Epidermal melanocyte (primary cell): ENCODE measurements around the gene INPP5D.
"Not testable (repeated sequence)": the region's sequence is repeated elsewhere in the genome, so short reads cannot be mapped to it uniquely, and the experiment has no call there.

Source experiments
- DNase-seq: peaks from one replicate; pipeline ENCODE4 v3.0.0; 2011; ENCODE audit warnings: low spot score; ENCODE audit not compliant: insufficient read length

Gene INPP5D

DNA sequence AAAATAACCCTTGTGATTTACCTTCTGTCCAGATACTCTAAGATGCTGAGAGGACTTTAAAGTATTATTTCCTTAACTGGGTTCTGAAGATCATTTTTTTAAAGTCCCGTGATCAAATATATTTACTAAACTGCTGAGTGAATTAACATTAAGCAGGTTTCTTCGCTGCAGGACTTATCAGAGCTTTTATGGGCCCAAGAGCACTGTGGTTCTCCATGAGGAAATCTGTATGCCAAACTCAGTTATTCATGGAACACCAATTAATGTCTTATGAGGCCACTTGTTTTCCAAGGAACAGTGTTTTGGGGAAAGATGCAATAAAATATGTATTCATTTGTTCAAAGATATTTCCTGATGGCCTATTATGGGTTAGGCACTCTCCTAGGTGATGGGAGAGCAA lies 111.2 kb downstream of the INPP5D start:
- no peak for DNase-seq

DNA sequence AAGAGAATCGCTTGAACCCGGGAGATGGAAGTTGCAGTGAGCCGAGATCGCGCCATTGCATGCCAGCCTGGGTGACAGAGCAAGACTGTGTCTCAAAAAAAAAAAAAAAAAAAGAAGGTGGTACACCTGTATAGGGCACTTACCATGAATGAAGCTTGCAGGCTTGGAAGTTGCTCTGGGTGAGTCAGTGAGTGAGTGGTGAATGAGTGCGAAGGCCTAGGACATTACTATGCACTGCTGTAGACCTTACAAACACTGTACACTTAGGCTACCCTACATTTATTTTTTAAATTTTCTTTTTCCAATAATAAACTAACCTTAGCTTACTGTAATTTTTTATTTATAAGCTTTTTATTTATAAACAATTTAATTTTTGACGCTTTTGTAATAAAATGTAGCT lies 113.0 kb downstream of the INPP5D start:
- DNase-seq: no peak

GRCh38 chr2:233174137-233174536 lies 114.0 kb downstream of the INPP5D start:
- DNase-seq: no peak

DNA sequence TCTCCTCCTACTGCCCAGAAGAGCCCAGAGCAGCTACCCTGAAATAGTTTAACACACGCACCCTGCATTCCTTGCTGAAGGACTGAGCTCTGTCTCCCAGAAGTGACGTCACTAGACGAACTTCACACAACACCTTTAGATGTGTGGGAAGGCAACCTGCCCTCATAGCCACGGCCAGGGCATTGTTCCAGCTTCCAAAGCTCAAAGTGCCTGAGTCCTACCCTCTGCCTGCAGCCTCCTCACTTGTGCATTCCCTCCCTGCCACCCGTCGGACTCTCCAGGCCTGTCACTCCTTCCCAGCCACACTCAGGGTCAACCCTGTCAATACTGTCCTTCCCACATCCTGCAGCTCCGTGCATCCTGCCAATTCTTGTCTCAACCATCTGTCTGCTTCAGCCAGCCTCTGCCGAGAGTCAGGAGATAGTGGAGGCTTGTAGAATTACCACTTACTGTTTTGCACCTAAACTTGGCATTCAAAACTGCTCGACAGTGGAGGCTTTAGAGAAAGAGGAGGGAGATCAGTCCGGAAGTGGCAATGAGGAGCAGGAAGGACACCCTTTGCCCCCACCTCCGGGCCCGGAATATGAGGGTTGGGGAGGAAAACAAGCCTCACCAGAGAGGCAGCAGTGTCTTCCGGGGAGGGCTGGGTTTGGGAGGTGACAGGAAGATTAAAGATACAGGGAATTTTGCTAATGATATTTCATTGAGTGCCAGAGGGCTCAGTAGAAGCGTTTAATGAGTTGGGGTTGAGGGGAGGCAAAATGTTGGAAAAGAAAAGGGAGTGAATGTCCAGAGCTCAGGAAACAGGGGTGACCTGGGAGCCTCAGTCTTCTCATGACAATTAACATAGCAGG lies 119.1 kb downstream of the INPP5D start:
- no peak for DNase-seq

GRCh38 chr2:233179848-233180366 lies 119.8 kb downstream of the INPP5D start:
- DNase-seq: no peak

- no peak for DNase-seq
Measured at GRCh38 chr2:233183869-233184418, 123.8 kb downstream of the INPP5D start.

- DNase-seq: no peak
Measured at GRCh38 chr2:233184669-233185068, 124.5 kb downstream of the INPP5D start.

GRCh38 chr2:233185330-233185729 lies 125.2 kb downstream of the INPP5D start:
- DNase-seq: no peak

DNA sequence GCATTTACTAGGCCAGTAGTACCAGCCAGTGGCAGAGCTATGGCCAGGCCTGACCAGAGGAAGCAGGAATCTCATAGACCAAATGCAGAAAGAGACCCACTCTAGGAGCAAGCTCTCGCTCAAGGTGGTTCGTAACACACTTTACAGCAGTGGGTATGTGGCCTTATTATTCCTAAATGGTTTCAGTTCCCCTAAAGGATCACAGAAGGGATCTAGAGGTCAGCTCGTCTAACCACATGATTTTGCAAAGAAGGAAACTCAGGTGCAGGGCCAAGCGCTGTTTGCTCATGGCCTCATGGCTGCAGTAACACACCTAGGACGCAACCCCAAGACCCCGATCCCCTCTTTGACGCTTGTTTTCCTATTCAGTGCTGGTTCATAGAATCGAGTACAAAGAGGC lies 125.8 kb downstream of the INPP5D start:
- no peak for DNase-seq

GRCh38 chr2:233186851-233187250 lies 126.7 kb downstream of the INPP5D start:
- no peak for DNase-seq

DNA sequence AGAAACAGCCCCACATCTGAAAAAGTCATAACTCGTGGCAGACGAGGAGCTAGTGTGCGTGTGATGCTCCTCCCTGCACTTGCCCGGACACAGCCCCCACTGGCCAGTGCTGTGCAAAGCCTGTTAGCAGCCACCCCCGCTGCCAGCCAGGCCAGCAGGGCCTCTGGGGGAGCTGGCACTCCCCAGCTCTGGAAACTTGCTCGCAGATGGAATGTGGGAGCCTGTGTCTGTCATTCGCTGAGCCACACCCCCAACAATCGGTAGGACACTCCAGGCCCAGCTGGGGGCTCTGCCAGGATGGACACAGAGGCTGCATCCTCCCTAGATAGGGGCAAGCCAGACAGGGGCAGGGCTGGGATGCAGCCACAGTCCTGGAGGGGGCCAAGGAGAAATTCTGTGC lies 128.9 kb downstream of the INPP5D start:
- DNase-seq: no peak

DNA sequence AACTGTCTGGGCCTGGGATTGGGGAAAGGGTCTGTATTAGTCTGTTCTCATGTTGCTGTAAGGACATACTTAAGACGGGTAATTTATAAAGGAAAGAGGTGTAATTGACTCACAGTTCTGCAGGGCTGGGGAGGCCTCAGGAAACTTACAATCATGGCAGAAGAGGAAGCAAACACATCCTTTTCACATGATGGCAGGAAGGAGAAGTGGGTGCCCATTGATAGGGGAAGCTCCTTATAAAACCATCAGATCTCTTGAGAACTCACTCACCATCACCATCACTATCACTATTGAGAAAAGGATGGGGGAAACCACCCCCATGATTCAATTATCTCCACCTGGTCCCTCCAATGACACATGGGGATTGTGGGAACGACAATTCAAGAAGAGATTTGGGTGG lies 130.9 kb downstream of the INPP5D start:
- DNase-seq: not testable (repeated sequence)

GRCh38 chr2:233193738-233194137 lies 133.6 kb downstream of the INPP5D start:
- no peak for DNase-seq

- DNase-seq: no peak
Measured at GRCh38 chr2:233195027-233195426, 134.9 kb downstream of the INPP5D start.

GRCh38 chr2:233197022-233197421 lies 136.9 kb downstream of the INPP5D start:
- no peak for DNase-seq

- DNase-seq: no peak
Measured at GRCh38 chr2:233198026-233198425, 137.9 kb downstream of the INPP5D start.

GRCh38 chr2:233199870-233200269 lies 139.7 kb downstream of the INPP5D start:
- DNase-seq: no peak

GRCh38 chr2:233200790-233201189 lies 140.6 kb downstream of the INPP5D start:
- not testable (repeated sequence) for DNase-seq

DNA sequence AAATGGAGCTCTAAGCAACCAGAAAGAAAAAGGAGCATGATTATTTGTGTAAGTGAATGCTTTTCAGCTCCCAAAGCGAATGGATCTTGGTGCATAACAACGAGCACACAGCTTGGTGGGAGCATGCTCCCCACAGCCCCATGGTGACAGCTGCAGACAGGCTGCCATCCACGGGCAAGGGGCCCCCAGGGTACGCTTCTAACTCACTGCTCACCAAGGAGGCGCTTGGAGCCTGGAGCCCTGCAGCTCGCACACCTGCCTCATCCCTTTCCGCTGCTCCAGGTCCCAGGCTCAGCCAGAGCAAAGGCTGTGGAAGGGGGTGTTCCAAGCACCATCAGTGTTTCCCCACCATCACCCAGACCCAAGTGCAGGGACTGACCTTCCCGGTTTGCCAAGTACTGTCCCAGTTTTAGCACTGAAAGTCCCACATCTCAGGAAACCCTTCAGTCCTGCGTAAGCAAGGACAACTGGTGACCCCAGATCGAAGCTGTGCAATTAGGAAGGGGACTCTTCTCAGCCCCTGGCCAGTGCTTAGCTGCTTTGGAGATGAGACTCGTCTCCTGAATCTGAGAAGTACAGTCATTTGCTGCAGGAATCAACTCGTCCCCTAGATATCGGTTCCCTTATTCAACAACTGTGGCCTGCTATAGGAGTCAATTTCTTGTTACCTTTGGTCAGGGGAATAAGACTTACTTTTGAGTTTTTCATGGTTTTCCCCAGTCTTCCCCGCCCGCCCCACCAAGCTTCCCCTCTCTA lies 141.3 kb downstream of the INPP5D start:
- no peak for DNase-seq

DNA sequence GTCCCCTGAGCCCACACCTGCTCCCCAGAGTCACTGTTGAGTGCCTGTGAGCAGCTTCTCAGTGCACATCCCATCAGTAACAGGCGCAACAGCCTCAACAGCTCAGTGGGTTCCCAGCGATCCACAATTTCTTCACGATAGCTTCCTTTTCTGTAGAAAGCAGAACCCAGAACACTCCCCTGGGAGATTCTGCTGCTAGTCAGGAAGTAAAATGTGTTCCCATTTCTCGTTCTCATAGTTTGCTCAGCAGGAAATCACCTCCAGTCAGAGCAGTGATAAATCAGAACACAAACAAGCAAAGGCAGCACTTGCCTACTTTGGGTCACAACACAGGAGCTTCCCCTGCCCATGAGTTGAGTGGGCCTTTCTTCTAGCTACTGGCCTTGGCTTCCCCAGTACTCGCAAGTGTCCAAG lies 142.4 kb downstream of the INPP5D start:
- DNase-seq: no peak

GRCh38 chr2:233203060-233203459 lies 142.9 kb downstream of the INPP5D start:
- no peak for DNase-seq

GRCh38 chr2:233204286-233204936 lies 144.3 kb downstream of the INPP5D start:
- DNase-seq: no peak
